Measurements from ENCODE around the gene PLA1A. TPM values are rescaled to one million over a fixed set of nuclear protein-coding genes. Genes with fewer than 3 reads are reported as not detected.

PLA1A gene
- polyA plus RNA-seq, 1 of the 3 experiments (the other 2 are of a cell fraction) = not detected

- Histone ChIP-seq H3K36me3 (replicated peaks in 1 of 2; ENCODE audit: control insufficient read depth in 1 of 2, insufficient read depth in 2 of 2, low read length in 1 of 2) (no peaks in the 10 kb centered on the region), H4K20me1 (ENCODE audit: insufficient read depth) (no peaks in the 10 kb centered on the region), H3F3A (replicated peaks; ENCODE audit: insufficient read depth) (no peaks in the 10 kb centered on the region), H3K4me1 (ENCODE audit: control insufficient read depth in 1 of 2, insufficient read depth in 2 of 2, low read depth in 1 of 2, low read length in 1 of 2) (no peaks in the 10 kb centered on the region; a peak in 1 of 4 replicates), H3K27me3 (ENCODE audit: insufficient read depth) (no peaks in the 10 kb centered on the region), H3K9me3 (no peaks in the 10 kb centered on the region), H3K9ac (no peak overlapping the region), H3K27ac (ENCODE audit: low read depth in 2 of 2, low read length in 1 of 2) (no peak overlapping the region), H3K4me2 (no peak overlapping the region), H2AFZ (ENCODE audit: low read depth) (no peak overlapping the region), H3K4me3 (ENCODE audit: low read depth in 2 of 2, low read length in 1 of 2) (no peak overlapping the region), H3K9me2 (no peaks in the 10 kb centered on the region), H3K79me2 (ENCODE audit: insufficient read depth) (no peaks in the 10 kb centered on the region)
- no peak for DNase-seq
- ChIA-PET CTCF (no interaction called here), POLR2A (no interaction called here)
- WGBS (ENCODE audit: low lambda C conversion rate) = 71% methylated on average over 9 of the region's 9 CpGs
- TF ChIP-seq CHD2 (IDR thresholded peaks at IDR 0.05; ENCODE audit: low read length, partially characterized antibody) (no peak), MEF2A (IDR thresholded peaks at IDR 0.05; ENCODE audit: borderline replicate concordance, low read depth) (no peak), CTCF (IDR thresholded peaks at IDR 0.05) (no peak), USF1 (IDR thresholded peaks at IDR 0.05; ENCODE audit: borderline replicate concordance, low read depth) (no peak), PBX3 (IDR thresholded peaks at IDR 0.05) (no peak), IRF3 (IDR thresholded peaks at IDR 0.05; ENCODE audit: low read depth, low read length) (no peak), TCF12 (IDR thresholded peaks at IDR 0.05) (no peak), FOSL2 (IDR thresholded peaks at IDR 0.05; ENCODE audit: borderline replicate concordance, low read depth) (no peak), GATA2 (CRISPR knock-in tag; IDR thresholded peaks at IDR 0.05) (no peak), MXI1 (IDR thresholded peaks at IDR 0.05; ENCODE audit: low read depth, low read length) (no peak), JUND (IDR thresholded peaks at IDR 0.05) (no peak), RCOR1 (IDR thresholded peaks at IDR 0.05; ENCODE audit: low read length) (no peak), EZH2phosphoT487 (IDR thresholded peaks at IDR 0.05; ENCODE audit: borderline replicate concordance, low read depth) (no peak), FOXM1 (IDR thresholded peaks at IDR 0.05; ENCODE audit: low read depth) (no peak), ZBTB33 (IDR thresholded peaks at IDR 0.05; ENCODE audit: borderline replicate concordance, low read depth) (no peak), TEAD4 (IDR thresholded peaks at IDR 0.05; ENCODE audit: borderline replicate concordance, insufficient read depth) (no peak), NFIC (IDR thresholded peaks at IDR 0.05; ENCODE audit: borderline replicate concordance) (no peak)
Measured at GRCh38 chr3:119558626-119559317, 38.9 kb upstream of the PLA1A start.
